Activated CD8-positive, alpha-beta memory T cell treated with anti-CD3 and anti-CD28 coated beads for 48 hours (primary cell): ENCODE results near the gene BLOC1S5.

Source experiments
- DNase-seq, 3 experiments: peaks; one replicate each; pipeline ENCODE4 v3.0.0-alpha.2; 2020; ENCODE audit warnings: low read depth in 2 of 3, low spot score in 2 of 3

The BLOC1S5 gene

DNA sequence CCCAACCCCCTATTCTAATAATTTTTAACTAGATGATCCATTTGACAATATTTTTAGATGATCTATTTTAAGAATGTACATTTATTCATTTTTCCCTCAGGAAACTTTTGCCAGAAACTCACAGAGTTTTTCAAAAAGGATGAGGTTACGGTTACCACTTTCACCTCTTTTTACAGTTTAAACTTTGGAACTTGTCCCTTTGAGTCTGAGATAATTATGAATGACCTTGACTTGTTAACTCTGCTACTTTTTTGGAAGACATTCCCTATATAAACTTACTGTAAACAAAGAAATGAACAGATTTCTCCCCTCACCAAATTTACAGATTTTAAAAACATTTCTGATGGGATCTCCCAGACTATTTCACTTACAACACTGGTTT, 18.4 kb upstream of the BLOC1S5 start:
- DNase-seq = no peak

DNA sequence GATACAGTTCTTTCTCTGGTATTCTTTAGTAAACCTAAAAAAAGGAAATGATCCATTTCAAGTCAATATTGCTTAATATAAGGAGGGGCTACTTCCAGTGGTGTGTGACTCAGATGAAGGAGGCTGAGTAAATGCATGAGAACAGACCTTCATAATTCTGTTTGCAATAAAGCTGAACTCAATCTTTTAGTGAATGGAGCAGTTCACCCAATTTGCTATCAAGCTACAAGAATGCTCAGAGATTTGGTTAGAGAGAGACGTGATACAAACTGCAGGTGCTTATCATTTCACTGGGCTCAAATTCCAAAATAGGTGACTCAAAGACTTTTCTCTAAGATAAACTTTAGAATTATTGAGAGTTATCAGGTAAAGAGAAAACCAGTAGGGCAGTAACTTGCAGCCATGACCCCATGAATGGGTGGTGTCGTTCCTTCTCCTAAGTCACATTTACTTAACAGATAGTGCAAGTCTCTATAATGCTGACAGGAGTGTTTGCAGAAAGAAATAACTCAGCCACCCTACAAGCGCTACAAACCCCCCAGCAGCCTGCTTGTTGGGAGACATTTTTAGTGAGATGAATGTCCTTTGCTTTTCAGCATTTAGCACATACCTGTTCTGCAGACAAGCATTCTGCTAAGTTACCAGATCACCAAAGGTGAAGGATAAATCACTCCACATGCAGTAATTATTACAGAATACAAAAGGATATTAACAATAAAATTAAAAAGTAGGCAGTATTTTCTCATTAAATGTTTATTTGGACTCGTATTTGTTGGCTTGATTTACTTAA, 16.4 kb upstream of the BLOC1S5 start:
- DNase-seq = no peak

DNA sequence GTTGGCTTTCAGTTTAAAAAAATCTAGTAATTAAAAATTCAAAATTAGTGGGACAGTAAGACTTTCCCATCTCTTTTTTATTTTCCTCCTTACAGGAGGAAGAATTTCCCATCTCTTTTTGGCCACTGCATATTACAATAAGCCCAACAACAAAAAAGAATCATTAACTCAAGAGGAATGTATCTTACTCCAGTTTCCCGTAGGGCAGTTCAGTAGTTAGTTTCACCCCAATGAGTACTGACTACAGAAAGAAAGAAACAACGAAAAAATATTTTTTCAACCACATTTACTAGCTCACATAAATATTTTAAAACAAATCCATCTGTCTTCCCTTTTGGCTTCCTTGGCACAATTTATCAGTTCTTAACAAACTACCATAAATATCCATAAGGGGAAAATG, 14.9 kb upstream of the BLOC1S5 start:
- no peak for DNase-seq

DNA sequence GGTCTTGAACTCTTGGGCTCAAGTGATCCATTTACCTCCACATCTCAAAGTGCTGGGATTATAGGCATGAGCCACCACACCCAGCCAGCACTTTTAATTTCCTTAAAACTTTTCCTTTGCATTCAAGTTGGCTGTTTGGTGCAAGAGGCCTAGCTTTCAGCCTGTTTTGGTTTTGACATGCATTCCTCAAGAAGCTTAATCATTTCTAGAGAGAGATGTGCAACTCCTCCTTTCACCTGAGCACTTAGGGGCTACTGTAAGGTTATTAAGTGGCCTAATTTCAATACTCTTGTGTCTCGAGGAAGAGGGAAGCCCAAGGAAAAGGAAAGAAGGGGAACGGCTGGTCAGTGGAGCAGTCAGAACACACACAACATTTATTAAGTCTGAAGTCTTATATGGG, 13.8 kb upstream of the BLOC1S5 start:
- no peak for DNase-seq

DNA sequence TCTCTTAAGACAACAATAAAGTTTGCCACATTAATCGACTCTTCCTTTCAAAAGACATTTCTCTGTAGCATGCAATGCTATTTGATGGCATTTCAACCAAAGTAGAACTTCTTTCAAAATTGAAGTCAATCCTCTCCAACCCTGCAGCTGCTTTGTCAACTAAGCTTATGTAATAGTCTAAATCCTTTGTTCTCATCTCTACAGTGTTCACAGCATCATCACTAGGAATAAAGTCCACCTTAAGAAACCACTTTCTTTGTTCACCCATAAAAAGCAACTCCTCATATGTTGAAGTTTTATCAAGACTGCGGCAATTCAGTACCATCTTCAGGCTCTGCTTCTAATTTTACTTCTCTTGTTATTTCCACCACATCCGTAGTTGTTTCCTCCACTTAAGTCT, 11.5 kb upstream of the BLOC1S5 start:
- DNase-seq = no peak

DNA sequence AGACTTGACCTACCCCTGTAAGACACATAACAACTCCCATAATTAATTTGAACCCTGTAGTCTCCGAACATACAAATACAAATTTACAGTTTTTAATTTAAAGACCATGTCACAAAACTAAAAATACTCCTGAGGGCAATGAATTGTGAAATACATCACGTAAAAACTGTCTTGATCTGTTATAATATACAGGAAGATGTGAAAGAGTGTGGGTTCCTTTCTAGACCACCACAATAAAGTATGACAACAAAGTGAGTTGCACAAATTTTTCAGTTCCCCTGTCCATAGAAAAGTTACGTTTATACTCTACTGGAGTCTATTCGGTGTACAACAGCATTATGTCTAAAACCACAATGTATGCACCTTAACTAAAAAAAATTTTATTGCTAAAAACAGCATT, 11.0 kb upstream of the BLOC1S5 start:
- DNase-seq = no peak

DNA sequence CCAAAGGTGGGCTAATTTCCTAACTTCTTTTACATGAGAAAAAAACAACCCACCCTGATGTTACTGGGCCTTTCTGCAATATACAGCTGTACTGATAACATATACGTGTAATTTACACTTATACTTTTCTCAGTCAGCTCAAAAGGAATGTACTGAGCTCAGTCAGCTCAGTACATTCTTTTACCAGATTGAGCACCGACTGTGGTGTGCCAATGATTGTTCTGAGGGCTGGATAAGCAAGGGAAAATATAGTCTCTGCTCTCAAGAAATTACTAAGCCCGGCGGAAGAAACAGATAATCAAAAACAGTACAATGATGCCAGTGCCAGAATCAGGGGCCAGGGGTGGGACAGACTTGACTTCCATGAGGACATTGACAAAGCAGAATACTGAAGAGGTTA, 10.0 kb upstream of the BLOC1S5 start:
- DNase-seq = no peak

DNA sequence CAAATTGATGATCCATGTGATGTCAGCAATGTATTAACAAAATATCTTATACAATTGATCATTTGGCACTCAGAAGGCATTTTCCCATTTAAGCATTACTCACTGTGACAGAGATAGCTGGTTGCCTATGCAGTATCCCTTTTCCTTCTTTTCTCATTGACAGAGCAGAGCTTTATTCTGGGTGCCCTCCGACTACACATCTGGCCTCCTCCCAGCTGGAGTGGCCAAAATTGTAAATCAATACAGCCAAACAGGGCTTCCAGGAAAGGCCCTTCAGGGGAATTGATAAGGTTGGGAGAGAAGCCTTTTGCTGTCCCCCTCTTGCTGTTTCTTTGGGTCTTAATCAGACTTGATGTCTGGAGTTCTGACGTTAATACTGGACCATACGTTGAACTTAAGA, 9.6 kb upstream of the BLOC1S5 start:
- DNase-seq = no peak

DNA sequence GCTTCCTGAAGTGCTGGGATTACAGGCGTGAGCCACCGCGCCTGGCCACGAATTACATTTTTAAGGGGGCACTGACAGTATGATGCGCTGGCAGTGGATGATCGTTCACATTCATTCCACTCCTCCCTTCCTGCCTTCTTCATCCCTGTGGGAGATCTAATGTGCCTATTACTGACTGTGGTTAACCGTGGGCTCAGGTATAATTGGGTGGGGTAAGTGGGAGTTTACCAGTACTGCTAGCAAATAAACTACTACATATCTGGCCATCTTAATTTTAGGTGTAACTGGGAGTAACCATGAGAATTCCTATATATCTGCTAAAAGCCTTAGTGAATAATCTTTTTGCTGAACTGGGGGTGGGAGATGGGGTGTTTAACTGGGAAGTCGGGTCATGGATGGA, 6.5 kb upstream of the BLOC1S5 start:
- DNase-seq = no peak

DNA sequence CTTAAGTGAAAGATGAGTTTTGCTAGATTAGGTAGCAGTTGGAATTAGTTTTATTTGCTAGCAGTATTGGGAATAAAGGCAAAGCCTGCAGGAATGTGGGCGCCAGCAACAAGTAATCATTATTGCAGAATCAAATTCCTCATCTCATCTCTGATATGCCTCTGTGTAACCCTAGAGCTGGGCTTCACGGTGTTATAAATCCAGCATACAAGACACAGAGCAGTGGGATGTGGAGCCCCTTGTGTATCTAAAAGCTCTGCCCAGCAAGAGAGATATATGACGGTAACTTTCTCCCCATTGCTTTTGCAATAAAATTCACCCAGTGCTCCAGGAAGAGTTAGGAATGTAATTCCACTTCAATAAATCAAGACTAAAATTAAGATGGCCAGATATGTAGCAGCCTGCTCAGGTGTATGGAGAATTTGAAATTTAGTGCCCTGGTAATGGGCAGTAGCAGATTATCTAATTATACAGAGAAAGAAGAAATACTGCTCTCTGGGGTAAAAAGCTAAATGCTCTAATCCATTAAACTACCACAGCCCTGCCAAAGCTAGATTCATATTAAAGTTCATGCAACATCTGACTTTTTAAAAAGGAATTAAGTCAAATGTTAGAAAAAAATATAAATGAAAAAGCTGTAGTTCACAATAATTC, 5.6 kb upstream of the BLOC1S5 start:
- DNase-seq = no peak

DNA sequence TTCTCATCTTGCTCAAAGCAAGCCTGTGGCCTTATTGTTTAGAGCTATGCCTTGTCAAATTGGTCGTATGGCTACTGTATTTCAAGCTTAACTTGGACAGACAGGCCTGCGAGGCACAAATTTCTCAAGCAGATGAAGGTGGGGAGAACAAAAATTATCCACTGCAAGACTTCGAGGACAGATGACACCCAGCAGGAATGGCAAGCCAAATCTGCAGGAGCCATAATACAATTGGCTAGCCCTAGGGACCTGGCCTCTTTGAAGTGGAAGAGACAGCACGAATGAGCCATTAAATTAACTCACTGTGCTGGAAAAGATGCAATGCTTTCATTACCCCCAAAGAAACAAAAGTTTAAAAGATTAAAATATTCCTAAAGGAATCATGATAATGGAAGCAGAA, 5.0 kb upstream of the BLOC1S5 start:
- DNase-seq = no peak

DNA sequence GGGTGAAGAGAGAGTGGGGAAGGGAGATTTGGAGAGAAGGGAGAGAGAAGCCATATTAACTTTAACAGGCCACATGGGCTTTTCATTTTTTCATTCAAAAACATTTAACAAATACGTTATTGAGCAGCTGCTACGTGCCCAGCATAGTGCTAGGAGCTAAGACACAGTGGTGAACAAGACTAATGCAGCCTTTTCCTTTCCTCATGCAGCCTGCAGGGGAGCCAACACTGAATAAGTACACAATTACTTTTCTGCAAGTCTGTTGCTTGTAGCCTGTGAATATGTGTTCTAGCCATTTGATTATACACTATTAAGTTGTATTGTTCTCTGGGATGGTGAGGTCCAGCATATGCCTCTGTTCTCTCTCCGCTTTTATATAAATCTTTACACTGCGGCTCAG, 1.9 kb upstream of the BLOC1S5 start:
- DNase-seq = no peak

DNA sequence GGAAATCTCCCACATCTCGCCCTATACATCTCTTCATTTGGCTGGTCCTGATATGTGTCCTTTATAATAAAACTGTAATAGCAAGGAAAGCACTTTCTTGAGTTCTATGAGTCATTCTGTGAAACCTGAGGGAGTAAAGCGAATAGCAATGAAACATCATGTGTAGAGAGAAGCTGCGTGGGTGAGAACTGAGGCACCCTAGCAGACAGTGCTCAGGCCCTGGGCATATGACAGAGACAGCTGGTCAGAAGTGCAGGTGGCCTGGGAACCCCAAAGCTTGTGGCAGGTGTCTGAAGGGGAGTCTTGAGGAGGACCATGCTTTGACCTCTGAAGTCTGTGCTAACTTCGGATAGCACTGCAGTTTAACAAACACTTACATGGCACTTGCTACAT, 1.3 kb upstream of the BLOC1S5 start:
- DNase-seq = no peak

DNA sequence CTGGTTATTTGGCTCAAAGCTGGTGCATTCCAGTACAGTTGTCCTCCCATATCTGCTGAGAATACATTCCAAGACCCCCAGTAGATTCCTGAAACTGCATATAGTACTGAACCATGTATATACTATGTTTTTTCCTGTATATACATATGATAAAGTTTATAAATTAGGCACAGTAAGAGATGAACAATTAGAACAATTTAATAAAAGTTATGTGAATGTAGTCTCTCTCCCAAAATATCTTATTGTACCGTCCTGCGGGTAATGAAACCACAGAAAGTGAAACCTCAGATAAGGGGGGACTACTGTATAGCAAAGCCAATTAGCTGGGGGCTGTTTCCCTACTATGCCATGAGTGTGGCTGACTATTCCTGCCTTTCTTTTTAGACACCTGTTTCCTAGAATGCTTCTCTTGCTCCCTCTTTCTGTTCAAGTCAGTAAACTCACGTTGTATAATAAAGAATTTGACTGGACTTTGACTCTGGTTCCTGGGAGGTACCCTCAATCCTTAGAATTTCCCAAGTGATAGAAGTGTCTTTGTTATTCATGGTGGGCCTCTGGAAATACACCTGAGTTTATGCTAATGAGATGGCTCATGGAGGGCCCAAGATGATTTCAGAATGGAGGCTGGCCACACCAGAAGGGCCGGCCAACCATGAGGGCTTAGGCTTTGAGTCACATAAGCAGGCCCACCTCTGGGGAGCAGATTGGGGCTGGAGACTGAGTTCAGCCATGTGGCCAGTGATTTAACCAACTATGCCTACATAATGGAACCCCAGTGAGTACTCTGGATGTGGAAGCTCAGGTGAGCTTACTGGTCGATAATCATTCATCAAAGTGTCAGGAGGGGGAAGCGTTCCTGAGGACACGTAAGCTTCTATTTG, 689 bp upstream of the BLOC1S5 start:
- no peak for DNase-seq

DNA sequence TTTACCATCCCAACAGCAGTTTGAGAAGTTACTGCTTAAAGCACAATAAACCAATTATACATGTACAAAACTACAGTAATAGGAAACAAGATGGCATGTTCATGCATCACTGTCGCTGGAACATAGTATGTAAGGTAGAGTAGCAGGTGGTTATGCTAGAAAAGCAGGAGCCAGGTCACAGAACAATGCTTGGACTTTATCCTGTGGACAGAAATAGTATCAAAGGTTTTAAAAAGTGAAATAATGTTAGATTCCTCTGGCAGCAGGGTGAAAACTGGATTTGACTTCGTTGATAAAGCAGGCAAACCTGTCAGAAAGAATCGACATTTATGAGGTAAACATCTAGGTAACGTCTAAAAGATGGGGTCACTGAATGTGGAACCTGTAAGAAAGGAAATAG, 2.5 kb downstream of the BLOC1S5 start:
- DNase-seq = no peak

DNA sequence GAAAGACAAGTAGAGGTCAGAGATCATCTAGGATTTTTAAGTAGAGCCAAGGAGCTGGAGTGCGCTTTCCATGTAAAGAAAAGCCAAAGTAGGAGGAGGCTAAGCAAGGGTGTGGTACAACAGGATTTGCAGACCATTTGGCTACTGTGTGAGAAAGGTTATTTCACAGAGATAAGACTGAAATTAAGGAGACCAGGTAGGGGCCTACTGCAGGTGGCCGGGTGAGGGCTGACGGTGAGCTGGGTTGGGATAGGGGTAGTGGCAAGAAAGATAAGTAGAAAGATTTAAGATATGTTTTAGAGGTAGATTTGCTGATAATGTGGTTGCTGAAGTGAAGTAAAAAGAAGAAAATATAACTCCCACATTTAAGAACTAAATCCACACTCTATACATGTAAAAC, 3.8 kb downstream of the BLOC1S5 start:
- no peak for DNase-seq

DNA sequence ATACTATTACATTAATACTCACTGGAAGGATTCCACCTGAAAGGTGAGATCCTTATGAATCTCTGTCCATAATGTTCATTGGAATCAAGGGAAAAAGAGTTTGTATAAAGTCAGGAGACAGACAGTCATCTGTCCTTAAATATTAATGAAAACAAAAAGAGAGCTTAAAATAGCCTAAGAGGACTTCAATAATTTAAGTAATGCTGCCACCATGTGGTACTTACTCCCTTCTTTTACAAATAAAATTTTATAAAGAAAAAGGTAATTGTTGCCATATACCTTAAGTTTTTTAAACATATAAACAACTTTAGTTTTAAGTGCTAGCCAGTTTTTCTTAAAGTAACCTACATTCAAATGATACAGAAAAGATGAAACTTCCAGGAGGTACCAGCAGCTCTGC, 5.1 kb downstream of the BLOC1S5 start:
- no peak for DNase-seq

DNA sequence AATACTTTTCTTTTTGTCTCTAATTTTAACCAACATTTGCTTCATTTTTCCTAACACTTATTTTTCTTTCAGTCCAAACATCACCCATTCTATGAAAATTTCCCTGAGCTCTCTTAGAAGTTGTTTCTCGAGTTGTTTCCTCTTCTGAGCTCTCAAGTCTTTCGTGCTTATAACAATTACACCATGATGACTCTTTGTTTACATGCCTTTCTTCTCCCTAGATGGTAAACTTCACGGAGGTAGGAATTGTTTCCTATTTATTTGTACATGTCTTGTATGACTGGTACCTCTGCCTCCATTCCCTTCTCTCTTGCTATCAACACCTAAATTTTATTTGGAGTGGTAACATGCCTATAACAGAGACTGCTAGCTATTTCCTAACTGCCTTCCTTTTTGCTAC, 6.4 kb downstream of the BLOC1S5 start:
- DNase-seq = no peak

DNA sequence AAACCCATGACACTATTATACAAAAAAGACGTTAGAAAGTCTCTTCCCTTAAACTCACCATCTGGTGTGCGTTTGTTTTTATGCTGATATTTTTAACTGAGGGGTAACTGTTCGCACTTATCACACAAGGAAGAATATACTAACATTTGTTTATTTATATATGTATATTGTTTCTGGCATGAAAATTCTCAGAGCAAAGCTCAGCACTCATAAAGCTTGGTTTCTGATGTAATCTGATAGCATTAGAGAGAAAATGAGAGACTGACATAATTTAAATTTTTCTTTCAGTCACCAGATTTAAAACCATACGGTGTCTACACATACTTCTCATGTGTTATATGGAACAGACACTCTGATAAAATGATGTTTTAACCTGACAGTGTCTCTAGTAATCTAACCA, 6.9 kb downstream of the BLOC1S5 start:
- no peak for DNase-seq

DNA sequence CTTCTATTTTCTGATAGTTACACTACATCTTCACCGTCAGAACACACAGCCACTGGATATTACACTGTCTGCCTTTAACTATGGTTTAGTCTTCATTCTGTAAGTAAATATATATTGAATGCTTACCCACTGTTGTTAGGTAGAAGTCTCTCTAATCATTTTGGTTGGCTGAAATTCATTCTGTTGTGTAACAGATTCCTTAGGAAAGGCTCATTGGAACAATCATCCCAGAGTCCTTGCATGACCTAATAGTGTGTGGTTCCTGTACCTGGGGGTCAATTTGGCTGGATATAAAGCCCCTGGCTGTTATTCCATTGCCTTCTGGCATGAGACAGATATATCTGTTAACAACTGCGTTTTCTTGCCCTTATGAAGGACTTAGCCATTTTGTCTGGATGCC, 9.9 kb downstream of the BLOC1S5 start:
- DNase-seq = no peak

DNA sequence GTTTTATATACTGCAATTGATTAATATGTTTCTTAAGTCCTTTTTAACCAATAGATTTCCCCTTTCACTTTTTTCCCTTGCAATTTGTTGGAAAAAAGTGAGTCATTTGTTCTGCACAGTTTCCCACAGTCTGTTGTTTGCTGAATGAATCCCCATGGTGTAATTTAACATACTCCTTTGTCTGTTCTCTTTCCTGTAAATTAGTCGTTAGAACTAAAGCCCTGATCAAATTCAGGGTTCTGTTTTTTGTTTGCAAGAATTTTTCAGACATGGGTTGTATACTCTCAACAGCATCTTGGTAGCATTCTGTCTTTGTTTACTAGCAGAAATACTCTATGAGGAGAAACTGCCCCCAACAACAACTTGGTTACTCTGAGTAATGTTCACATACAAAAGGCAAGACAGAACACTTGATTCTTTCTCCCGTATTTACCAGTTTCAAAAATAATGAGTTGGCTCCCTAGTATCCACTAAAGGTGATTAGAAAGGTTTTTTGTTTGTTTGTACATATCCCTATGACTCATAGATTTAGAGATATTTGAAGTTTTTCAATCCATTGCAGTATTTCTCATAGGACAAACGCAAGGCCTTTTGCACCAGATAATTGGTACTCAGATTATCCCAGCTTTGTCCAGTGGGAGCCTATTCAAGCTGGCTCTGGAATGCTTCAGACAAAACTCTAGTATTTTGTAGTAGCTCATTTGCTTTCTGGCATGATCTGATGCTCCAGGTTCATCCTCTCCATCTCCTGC, 16.5 kb downstream of the BLOC1S5 start:
- no peak for DNase-seq
